HG02763 (cell line): ENCODE measurements around the gene KLHL36.
"Not testable (repeated sequence)": the region's sequence is repeated elsewhere in the genome, so short reads cannot be mapped to it uniquely, and the experiment has no call there.

Source experiments
- ATAC-seq: cut with Tn5 transposase; IDR thresholded peaks from one replicate; pipeline ENCODE4 v1.9.1; 2021; ENCODE audit warnings: mild to moderate bottlenecking, moderate library complexity; ENCODE audit not compliant: unreplicated experiment

The KLHL36 gene

DNA sequence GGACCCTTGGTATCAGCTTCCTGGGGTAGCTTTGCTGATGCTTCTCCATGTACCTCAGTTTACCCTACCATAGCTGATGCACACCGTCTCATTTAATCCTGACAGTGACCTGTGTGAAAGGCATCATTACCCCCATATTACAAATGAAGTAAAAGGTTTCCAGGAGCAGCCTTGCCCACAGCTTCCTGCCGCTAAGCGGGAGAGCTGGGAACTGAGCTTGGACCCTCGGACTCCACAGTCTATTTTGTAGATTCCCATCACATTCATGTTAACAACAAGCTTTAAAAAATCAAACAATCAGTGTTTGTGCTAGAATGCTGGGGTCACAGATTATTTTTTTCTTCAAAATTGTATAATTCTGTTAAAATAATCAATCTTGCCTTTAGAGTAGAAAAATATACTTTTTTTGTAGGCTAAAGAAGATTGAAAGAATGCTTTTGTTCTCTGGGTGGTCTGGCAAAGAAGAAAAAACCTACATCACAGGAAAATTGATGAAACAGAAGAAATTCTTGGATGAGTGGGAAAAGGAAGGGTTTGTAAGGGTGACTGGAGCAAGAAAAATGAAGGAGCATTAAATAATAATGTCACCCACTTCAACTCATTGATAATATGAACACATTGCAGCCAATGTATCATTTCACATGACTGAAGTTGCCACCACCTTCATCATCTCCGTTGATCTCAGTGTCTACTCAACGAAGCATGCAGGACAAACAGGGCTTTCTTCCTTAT lies 41.9 kb downstream of the KLHL36 start:
- no peak for ATAC-seq

DNA sequence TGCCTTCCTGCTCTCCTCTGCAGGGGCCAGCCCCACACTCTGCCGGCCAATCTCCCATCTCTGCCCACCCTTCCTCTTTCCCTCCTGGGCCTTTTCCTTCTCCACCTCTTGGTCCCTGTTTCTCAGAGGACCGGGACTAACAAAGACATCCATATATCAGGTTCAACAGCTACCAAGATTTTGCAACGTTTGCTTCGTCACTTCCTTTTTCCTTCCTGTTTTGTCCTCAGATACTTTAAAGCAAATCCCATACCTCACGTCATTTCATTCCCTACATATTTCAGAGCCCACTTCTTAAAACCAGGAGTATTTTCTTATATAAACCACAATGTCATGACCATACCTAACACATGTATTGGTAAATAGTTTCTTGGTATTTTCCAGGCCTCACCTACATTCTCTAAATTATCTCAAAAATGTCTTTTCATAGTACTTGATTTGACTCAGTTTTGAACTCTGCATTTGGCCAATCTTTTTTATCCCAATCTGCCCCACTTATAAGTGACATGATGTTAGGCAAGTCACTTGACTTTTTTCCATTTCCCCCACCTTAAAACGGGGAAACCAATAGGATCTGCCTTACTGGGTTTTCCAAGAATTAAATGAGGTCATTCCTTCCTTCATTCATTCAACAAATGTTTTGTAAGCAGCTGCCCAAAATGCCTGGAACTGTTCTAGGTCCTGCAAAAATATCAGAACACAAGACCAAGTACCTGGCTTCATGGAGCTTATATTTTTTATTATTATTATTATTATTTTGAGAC lies 44.3 kb downstream of the KLHL36 start:
- no peak for ATAC-seq

DNA sequence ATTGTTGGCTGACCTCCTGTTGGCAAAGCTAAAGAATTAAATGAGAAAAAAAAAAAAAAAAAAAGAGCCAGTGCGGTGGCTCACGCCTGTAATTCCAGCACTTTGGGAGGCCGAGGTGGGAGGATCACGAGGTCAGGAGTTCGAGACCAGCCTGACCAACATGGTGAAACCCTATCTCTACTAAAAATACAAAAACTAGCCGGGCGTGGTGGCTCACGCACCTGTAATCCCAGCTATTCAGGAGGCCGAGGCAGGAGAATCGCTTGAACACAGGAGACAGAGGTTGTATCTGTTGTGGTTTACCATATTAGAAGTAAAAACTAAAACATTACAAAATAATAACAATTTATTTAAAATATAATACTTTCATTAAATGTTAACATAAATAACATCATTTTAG lies 45.6 kb downstream of the KLHL36 start:
- ATAC-seq = not testable (repeated sequence)

DNA sequence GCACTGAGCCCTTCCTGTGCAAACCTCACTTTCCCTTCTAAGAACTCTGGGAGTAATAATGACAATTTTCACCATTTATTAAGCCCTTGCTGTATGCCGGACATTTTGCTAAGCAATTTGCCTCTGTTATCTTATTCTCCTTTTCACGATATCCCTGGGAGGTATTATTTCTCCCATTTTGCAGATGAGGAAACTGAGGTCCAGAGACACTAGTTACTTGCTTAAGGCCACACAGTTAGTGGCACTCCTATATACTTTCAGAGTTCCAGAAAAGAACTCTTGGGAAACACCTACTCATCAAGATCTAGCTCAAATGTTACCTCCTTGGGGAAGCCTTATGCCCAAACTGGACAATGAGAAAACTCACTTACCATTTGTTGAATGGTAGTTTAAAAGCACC lies 46.7 kb downstream of the KLHL36 start:
- ATAC-seq = no peak

DNA sequence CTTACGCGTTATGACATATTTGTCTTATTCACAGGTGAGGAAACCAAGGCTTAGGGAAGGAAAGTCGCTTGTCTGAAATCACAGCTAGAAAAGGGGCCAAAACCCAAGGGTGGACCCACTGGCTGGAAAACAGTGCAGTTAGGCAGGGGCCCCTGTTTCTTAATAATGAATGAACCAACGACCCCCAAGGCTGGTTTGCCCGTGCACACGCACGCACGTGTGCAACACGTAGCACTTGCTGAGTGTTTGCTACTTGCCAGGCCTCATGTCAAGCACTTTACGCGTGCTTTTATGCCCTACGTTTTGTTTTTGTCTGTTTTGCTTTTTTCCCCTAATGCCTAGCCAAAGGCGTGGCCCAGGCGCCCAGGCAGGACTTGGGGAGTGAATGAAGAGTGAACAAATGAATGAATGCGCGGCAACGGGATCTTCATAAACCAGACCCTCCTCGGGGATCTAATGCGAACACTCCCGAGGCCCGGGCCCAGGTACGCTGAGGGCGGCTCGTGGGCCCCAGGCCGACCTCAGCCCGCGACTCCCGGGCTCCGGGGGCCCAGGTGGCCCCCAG lies 50.9 kb downstream of the KLHL36 start:
- no peak for ATAC-seq

DNA sequence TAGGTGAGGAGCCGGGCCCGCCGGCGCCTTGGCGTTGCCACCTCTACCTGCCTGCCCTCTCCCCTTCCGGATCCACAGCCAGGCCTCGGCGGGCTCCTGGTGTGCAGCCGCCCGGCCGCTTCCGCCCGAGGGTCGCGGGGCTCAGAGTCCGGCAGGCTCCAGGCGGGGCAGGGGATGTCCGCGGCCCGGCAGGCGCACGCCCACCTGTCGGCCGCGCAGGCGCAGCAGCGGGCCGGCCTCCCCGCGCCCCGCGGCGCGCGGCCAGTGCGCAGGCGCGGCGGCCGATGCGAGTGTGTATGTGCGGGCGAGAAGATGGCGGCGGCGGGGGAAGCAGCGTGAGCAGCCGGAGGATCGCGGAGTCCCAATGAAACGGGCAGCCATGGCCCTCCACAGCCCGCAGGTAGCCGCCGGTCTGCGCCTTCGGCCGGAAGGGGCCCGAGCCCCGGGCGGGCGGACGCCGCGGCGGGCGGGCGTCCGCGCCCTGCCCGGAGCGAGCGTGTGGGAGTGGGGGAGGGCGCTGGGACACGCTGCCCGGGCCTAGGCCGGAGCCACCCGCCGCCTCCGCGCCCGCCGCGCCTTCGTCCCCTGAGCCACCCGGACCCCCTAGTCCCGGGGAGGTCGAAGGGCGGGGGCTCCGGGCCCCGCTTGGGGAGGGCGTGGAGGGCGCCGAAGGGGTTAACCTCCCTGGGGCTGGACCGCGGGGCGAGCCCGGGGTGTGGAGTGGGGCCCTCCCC lies 51.6 kb downstream of the KLHL36 start, which contains the start of gene USP10:
Gene USP10, plus strand, starts transcription at position 289 of the 734 bp plus-strand sequence. Its CDS starts 91 bp downstream, at position 380.
- ATAC-seq = peak; percentile 71

DNA sequence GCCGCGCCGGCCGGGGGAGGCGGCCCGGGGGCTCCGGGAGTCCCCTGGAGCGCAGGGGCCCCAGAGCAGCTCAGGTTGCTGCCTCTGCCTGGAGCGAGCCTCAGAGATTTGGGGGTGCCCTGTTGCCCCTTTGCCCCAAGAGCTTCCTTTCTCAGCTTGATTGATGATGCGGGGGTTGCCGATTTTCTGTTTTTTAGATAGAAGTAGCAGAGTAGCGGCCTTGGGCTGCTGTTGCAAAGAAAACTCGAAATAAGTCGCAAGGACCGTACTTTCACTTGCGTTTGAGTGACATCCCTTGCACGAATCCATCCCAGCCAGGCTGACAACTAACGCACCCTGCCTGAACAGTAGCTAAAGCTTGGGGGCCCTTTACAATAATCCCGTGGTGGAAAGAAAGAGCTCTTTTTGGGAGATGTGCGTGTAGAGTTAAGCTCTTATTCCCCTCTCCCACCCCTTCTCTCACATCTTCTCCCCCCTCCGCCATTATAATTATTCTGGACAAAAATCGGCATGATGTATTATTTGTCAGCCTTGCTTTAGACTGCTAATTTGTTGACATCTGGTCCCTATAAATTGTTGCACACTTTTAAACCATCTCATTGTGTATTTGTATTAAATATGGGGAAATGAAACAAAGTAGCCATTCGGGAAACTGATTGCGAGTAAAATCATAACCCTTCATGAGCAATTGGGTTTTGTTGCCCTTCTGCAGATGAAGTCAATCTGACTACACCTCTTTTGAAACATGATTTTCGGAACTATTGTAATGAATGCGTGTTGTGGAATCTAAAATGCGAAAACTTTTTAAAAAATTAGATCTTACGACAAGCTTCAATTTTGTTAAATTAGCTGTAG lies 52.4 kb downstream of the KLHL36 start:
- ATAC-seq = peak; percentile 37

DNA sequence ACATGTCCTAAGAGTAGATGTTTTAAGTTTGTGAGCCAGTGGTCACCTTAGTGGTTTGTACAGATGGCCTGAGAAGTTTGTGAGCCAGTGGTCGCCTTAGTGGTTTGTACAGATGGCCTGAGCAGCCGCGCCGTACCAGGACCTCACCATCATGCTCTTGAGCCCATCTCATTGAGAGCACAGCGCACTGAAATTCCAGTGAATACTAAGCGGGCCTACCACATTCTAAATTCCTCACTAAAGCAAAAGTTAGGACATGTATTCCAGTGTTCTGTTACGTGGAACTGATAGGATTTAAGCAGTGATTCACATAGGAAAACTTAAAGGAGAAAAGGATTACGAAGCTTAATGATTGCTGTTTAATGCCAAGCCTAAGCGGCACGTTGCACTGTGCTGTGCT lies 55.4 kb downstream of the KLHL36 start:
- ATAC-seq = no peak

DNA sequence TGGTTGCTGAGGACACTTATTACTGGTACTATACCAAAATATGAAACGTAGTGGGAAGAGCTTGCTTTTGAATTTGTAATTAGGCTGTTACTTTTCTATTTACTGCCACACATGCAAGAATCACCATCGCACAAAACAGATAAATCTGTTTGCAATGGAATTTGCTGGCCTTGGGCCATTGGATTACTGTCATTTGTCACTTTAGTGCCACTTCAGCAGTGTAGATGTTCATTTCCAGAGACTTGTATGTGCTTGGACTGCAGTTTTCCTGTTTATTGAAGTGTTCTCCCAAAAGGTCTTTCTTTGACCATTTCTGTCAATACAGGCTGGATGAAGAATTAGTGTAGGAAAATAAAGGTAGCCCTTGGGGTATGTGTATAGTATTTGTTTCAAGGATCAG lies 55.9 kb downstream of the KLHL36 start:
- ATAC-seq = no peak

DNA sequence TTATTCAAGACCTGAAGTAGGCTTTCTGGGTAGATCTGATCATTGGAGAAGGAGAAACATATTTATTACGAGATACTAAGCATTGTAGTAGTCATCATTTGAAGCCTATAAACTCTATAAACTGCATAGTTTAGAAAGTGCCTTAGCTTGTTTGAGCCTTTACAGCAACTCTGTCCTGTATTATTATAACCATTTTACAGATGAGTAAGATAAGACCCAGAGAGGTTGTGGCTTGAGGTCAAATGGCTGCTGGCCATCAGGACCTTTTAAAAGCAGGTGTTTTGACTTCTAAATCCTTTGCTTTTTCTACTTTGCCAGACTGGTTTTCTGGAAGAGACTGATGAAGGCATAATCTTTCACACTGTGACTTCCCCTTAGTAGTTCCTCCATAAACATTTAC lies 58.5 kb downstream of the KLHL36 start:
- ATAC-seq = no peak

DNA sequence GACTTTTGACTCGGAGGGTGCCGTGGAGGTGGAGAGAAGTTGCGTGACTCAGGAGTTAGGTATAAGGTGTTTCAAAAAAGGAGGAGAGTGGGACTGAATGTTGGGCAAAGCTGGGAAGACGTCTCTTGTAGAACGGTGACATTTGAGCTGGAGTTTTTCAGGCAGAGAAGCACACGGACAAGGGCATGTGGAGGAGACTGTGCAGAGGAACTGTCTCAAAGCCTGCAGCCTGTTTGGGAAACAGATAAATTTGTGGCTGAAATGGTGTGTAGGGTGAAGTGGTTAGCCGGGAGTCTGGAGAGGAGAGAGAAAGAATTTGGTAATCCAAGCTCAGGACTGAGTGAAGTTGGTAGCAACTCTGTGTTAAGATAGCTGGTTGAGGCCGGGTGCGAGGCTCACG lies 61.3 kb downstream of the KLHL36 start:
- ATAC-seq = no peak

DNA sequence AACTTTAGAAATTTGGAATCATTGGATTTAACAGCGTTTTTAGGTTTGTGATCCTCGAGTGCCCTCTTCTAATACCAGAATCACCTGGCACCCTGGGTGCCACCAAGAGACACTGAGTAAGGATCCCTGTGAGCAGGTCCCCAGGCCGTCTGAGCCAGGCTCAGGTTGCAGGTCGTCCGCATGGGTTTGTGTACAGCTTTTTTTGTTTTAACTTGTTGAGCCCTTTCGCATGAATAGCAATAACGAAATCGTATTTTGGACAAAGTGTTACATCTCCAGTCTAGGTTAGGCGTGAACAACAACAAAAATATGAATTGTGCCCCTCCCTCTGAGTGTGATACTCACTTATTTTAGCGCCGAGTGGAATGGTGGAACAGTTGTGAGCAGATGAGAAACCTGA lies 62.4 kb downstream of the KLHL36 start:
- ATAC-seq = no peak
